Stimulated activated CD8-positive, alpha-beta memory T cell treated with anti-CD3 and anti-CD28 coated beads, Interleukin-7, amount 100 ng/mL, for 4 hours (primary cell): ENCODE data around the gene PCK1.
"Not testable (repeated sequence)": the region's sequence is repeated elsewhere in the genome, so short reads cannot be mapped to it uniquely, and the experiment has no call there.

Source experiments
- DNase-seq, 2 donors: peaks; one replicate each; pipeline ENCODE4 v3.0.0-alpha.2; 2020; ENCODE audit warnings: low read depth in 2 of 2

Gene PCK1

GRCh38 chr20:57560554-57561355, at the start of gene PCK1:
Gene PCK1 (plus strand): TSS chr20:57561110. CDS start chr20:57561412, 302 bp downstream.
- no peak for DNase-seq

GRCh38 chr20:57511709-57512108, 49.2 kb upstream of the PCK1 start:
- not testable (repeated sequence) for DNase-seq

- DNase-seq: no peak
Measured at GRCh38 chr20:57512432-57512831, 48.5 kb upstream of the PCK1 start.

- DNase-seq: no peak
Measured at GRCh38 chr20:57513199-57513598, 47.7 kb upstream of the PCK1 start.

- no peak for DNase-seq
Measured at GRCh38 chr20:57514273-57514751, 46.6 kb upstream of the PCK1 start.

- no peak for DNase-seq
Measured at GRCh38 chr20:57517904-57518303, 43.0 kb upstream of the PCK1 start.

- DNase-seq: no peak
Measured at GRCh38 chr20:57522380-57523140, 38.4 kb upstream of the PCK1 start.

GRCh38 chr20:57523782-57524181, 37.1 kb upstream of the PCK1 start:
- no peak for DNase-seq

GRCh38 chr20:57524511-57525176, 36.3 kb upstream of the PCK1 start, which contains the start of gene CTCFL:
Gene CTCFL (minus strand): TSS chr20:57525140. CDS start chr20:57524205, 935 bp downstream.
- no peak for DNase-seq

GRCh38 chr20:57525328-57526086, 35.4 kb upstream of the PCK1 start:
- no peak for DNase-seq

- no peak for DNase-seq
Measured at GRCh38 chr20:57526087-57526884, 34.6 kb upstream of the PCK1 start.

- no peak for DNase-seq
Measured at GRCh38 chr20:57526885-57527460, 33.9 kb upstream of the PCK1 start.

GRCh38 chr20:57527728-57528127, 33.2 kb upstream of the PCK1 start:
- DNase-seq: no peak

GRCh38 chr20:57528148-57528547, 32.8 kb upstream of the PCK1 start:
- no peak for DNase-seq

- no peak for DNase-seq
Measured at GRCh38 chr20:57529160-57529585, 31.7 kb upstream of the PCK1 start.

- DNase-seq: no peak
Measured at GRCh38 chr20:57529810-57530209, 31.1 kb upstream of the PCK1 start.

GRCh38 chr20:57530327-57530981, 30.5 kb upstream of the PCK1 start:
- DNase-seq: no peak

GRCh38 chr20:57532104-57532503, 28.8 kb upstream of the PCK1 start:
- DNase-seq: no peak

- no peak for DNase-seq
Measured at GRCh38 chr20:57535297-57535696, 25.6 kb upstream of the PCK1 start.
